ENCODE results near the gene DDX20.

GRCh38 chr1:111777301-111777700, 21.6 kb downstream of the DDX20 start:
- TF ChIP-seq, protein P1, sequence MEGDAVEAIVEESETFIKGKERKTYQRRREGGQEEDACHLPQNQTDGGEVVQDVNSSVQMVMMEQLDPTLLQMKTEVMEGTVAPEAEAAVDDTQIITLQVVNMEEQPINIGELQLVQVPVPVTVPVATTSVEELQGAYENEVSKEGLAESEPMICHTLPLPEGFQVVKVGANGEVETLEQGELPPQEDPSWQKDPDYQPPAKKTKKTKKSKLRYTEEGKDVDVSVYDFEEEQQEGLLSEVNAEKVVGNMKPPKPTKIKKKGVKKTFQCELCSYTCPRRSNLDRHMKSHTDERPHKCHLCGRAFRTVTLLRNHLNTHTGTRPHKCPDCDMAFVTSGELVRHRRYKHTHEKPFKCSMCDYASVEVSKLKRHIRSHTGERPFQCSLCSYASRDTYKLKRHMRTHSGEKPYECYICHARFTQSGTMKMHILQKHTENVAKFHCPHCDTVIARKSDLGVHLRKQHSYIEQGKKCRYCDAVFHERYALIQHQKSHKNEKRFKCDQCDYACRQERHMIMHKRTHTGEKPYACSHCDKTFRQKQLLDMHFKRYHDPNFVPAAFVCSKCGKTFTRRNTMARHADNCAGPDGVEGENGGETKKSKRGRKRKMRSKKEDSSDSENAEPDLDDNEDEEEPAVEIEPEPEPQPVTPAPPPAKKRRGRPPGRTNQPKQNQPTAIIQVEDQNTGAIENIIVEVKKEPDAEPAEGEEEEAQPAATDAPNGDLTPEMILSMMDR (conservative IDR thresholded peaks at IDR 0.05; ENCODE audit: low read depth, low read length), result no peak
- TF ChIP-seq EZH2 (IDR thresholded peaks at IDR 0.05; ENCODE audit: low read length, unreplicated experiment), result no peak

Measured in PC-3 (cell line).